Right atrium auricular region (tissue), 2 donors: Measurements from ENCODE around the gene SPPL3. TPM values are rescaled to one million over a fixed set of nuclear protein-coding genes. Genes with fewer than 3 reads are reported as not detected.

Source experiments
- DNase-seq: peaks from one replicate; pipeline ENCODE4 v3.0.0-alpha.2; 2019; ENCODE audit warnings: low spot score
- H3K27ac ChIP-seq, 2 donors: fragments of 200-600 bp; sonication (generic); 1 replicate in 1 of 2; 2 replicates in 1 of 2; pipeline ENCODE4 v1.5.1; 2016 to 2019
- H3K27me3 ChIP-seq, 2 donors: fragments of 200-600 bp; sonication (generic); one replicate each; pipeline versions ENCODE4 v1.5.1 to v1.6.0; 2017 to 2019
- H3K36me3 ChIP-seq: fragments of 200-600 bp; sonication (generic); one replicate; pipeline ENCODE4 v1.5.1; 2016
- H3K4me1 ChIP-seq, 2 donors: fragments of 200-600 bp; sonication (generic); one replicate each; pipeline versions ENCODE4 v1.5.1 to v1.6.0; 2017 to 2019
- H3K4me3 ChIP-seq, 2 donors: fragments of 200-600 bp; sonication (generic); 1 replicate in 1 of 2; 2 replicates in 1 of 2; pipeline ENCODE4 v1.5.1; 2017 to 2019; ENCODE audit warnings: mild to moderate bottlenecking in 1 of 2, moderate library complexity in 1 of 2
- H3K9me3 ChIP-seq, 2 donors: fragments of 200-600 bp; sonication (generic); one replicate each; pipeline ENCODE4 v1.5.1; 2019
- total RNA-seq, 2 donors: library from RNA; depleted of rRNA; stranded (reverse); fragments of >200 nt; gene quantifications; one replicate each; pipeline ENCODE4 v1.1.0, GENCODE V29; 2016
- TF ChIP-seq, protein P1 (sequence below), 2 donors: fragments of 200-600 bp; sonication (generic); IDR thresholded peaks; one replicate each; pipeline ENCODE4 v1.5.1; 2019; ENCODE audit warnings: antibody characterized with exemption in 2 of 2

Gene SPPL3
- total RNA-seq, 2 donors from 2014 or later = 13.8 to 16.5 TPM

DNA sequence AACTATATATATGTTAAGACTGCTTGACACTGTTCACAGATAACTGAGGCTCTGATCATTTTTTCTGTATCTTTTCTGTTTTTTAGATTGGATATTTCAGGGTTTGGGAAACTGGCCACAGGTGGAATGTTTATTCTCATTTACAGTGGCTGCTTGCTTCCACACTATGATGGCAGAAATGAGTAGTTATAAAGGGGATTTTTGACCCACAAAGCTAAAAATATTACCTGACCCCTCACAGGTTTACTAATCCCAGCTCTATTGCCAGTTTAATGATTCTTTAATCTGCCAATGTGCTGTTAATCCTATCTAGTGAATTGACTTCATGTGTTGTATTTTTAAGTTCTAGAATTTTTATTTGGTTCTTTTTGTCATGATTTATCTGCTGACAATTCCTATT is 148.9 kb downstream of the SPPL3 start:
- Histone ChIP-seq H3K27ac (no peak overlapping the region), H3K9me3 (no peaks in the 10 kb centered on the region), H3K27me3 (no peaks in the 10 kb centered on the region), H3K4me3 (no peak overlapping the region), H3K36me3 (no peaks in the 10 kb centered on the region), H3K4me1 (no peaks in the 10 kb centered on the region)
- TF ChIP-seq, protein P1, sequence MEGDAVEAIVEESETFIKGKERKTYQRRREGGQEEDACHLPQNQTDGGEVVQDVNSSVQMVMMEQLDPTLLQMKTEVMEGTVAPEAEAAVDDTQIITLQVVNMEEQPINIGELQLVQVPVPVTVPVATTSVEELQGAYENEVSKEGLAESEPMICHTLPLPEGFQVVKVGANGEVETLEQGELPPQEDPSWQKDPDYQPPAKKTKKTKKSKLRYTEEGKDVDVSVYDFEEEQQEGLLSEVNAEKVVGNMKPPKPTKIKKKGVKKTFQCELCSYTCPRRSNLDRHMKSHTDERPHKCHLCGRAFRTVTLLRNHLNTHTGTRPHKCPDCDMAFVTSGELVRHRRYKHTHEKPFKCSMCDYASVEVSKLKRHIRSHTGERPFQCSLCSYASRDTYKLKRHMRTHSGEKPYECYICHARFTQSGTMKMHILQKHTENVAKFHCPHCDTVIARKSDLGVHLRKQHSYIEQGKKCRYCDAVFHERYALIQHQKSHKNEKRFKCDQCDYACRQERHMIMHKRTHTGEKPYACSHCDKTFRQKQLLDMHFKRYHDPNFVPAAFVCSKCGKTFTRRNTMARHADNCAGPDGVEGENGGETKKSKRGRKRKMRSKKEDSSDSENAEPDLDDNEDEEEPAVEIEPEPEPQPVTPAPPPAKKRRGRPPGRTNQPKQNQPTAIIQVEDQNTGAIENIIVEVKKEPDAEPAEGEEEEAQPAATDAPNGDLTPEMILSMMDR (IDR thresholded peaks at IDR 0.05) = no peak
- DNase-seq = no peak

DNA sequence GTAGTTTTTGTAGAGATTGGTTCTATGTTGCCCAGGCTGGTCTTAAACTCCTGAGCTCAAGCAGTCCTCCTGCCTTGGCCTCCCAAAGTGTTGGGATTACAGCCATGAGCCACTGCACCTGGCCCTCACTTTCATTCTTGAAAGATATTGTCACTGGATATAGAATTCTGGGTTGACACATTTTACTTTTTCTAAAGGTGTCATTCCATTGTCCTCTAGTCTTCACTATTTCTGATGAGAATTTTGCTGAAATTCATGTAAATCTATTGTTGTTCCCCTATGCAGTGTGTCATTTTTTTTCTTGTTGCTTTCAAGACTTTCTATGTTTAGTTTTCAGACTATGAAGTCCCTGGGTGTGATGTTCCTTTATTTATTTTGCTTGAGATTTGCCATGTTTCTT is 149.4 kb downstream of the SPPL3 start:
- no peaks in the 10 kb centered on the region for H3K9me3 ChIP-seq
- H3K4me1 ChIP-seq = no peaks in the 10 kb centered on the region
- TF ChIP-seq, protein P1 (IDR thresholded peaks at IDR 0.05) = no peak
- no peak overlapping the region for H3K4me3 ChIP-seq
- DNase-seq = no peak
- no peaks in the 10 kb centered on the region for H3K36me3 ChIP-seq
- no peak overlapping the region for H3K27ac ChIP-seq
- no peaks in the 10 kb centered on the region for H3K27me3 ChIP-seq

DNA sequence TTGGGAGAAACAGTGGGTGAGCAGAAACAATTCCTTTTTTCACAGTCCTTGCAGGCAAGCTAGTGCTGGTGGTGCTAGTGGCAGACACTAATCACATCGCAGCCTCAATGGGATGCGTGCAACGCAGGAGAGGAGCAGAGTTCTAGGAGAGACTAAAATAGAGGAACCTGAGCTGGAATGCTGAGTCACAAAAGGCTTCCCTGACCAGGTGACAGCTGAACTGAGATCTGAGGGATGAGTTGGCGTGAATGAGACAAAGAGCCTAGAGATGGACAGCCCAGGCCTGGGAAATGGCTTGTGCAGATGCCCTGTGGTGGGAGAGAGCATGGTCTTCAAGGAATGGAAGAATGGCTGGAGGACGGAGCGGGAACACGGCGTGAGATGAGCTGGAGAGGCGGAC is 152.8 kb downstream of the SPPL3 start:
- no peaks in the 10 kb centered on the region for H3K36me3 ChIP-seq
- TF ChIP-seq, protein P1 (IDR thresholded peaks at IDR 0.05) = no peak
- no peaks in the 10 kb centered on the region for H3K4me1 ChIP-seq
- DNase-seq = no peak
- H3K9me3 ChIP-seq = no peaks in the 10 kb centered on the region
- no peak overlapping the region for H3K4me3 ChIP-seq
- no peak overlapping the region for H3K27ac ChIP-seq
- H3K27me3 ChIP-seq = no peaks in the 10 kb centered on the region

DNA sequence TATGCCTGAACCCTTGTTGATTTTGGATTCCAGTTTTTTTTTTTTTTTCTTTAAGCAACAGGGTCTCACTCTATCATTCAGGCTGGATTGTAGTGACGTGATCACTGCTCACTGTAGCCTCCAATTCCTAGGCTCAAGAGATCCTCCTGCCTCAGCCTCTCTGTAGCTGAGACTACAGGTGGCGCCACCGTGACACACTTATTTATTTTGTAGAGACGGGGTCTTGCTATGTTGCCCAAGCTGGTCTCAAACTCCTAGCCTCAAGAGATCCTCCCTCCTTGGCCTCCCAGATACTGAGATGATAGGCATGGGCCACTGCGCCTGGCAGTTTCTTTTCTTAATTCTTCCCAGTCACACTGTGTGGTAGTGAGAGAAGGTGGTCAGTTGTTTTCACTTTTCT is 153.4 kb downstream of the SPPL3 start:
- H3K27me3 ChIP-seq = no peaks in the 10 kb centered on the region
- no peak overlapping the region for H3K27ac ChIP-seq
- TF ChIP-seq, protein P1 (IDR thresholded peaks at IDR 0.05) = no peak
- no peaks in the 10 kb centered on the region for H3K4me1 ChIP-seq
- no peaks in the 10 kb centered on the region for H3K36me3 ChIP-seq
- DNase-seq = no peak
- H3K4me3 ChIP-seq = no peak overlapping the region
- H3K9me3 ChIP-seq = no peaks in the 10 kb centered on the region

DNA sequence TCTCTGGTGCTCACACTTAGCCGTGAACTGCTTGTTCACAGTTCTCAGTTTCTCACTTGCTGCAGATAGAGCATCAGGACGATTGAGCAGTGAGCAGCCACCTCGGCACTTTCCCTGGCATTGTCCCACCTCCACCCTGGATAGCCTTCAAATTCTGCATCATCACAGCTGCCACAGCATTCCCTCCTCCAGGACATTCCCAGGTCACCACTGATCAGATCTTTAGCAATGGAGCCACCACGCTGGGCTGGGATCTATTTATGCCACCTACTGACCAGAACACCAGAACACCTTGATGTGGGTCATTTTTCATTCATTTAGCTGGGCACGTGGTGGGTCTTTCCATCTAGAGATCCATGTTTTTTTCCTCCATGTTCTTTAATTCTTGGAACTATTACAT is 154.9 kb downstream of the SPPL3 start:
- TF ChIP-seq, protein P1 (IDR thresholded peaks at IDR 0.05) = no peak
- Histone ChIP-seq H3K4me3 (no peak overlapping the region), H3K9me3 (no peaks in the 10 kb centered on the region), H3K27me3 (no peaks in the 10 kb centered on the region), H3K4me1 (no peaks in the 10 kb centered on the region), H3K36me3 (no peaks in the 10 kb centered on the region), H3K27ac (no peak overlapping the region)
- DNase-seq = no peak

DNA sequence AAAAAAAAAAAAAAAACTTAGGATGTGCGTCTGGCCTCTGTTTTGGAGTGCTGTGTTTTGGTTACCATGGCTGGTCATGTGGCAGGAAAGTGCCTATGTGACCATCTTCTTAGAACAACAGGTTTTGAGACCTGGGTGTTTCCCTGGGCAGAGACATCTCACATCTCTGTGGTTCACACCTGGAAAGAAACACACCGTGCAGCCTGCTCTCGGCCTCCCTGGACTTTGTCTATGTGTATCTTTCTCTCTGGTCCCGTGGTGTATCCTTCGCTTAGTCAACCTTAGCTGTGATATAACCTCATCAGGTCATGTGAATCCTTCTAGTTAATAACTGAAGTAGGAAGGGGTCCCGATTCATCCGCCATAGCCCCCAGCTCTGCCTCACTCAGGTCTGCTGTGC is 155.9 kb downstream of the SPPL3 start:
- no peak for DNase-seq
- no peak overlapping the region for H3K27ac ChIP-seq
- H3K4me3 ChIP-seq = no peak overlapping the region
- TF ChIP-seq, protein P1 (IDR thresholded peaks at IDR 0.05) = no peak
- no peaks in the 10 kb centered on the region for H3K27me3 ChIP-seq
- H3K4me1 ChIP-seq = no peaks in the 10 kb centered on the region
- no peaks in the 10 kb centered on the region for H3K36me3 ChIP-seq
- no peaks in the 10 kb centered on the region for H3K9me3 ChIP-seq
